GM21717 (cell line): ENCODE results near the gene ADGRA3.

Source experiments
- ATAC-seq: cut with Tn5 transposase; IDR thresholded peaks from one replicate; pipeline ENCODE4 v1.9.1; 2021; ENCODE audit warnings: mild to moderate bottlenecking, moderate library complexity; ENCODE audit not compliant: unreplicated experiment

ADGRA3 gene, protein sequence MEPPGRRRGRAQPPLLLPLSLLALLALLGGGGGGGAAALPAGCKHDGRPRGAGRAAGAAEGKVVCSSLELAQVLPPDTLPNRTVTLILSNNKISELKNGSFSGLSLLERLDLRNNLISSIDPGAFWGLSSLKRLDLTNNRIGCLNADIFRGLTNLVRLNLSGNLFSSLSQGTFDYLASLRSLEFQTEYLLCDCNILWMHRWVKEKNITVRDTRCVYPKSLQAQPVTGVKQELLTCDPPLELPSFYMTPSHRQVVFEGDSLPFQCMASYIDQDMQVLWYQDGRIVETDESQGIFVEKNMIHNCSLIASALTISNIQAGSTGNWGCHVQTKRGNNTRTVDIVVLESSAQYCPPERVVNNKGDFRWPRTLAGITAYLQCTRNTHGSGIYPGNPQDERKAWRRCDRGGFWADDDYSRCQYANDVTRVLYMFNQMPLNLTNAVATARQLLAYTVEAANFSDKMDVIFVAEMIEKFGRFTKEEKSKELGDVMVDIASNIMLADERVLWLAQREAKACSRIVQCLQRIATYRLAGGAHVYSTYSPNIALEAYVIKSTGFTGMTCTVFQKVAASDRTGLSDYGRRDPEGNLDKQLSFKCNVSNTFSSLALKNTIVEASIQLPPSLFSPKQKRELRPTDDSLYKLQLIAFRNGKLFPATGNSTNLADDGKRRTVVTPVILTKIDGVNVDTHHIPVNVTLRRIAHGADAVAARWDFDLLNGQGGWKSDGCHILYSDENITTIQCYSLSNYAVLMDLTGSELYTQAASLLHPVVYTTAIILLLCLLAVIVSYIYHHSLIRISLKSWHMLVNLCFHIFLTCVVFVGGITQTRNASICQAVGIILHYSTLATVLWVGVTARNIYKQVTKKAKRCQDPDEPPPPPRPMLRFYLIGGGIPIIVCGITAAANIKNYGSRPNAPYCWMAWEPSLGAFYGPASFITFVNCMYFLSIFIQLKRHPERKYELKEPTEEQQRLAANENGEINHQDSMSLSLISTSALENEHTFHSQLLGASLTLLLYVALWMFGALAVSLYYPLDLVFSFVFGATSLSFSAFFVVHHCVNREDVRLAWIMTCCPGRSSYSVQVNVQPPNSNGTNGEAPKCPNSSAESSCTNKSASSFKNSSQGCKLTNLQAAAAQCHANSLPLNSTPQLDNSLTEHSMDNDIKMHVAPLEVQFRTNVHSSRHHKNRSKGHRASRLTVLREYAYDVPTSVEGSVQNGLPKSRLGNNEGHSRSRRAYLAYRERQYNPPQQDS (N-terminal part only)

DNA sequence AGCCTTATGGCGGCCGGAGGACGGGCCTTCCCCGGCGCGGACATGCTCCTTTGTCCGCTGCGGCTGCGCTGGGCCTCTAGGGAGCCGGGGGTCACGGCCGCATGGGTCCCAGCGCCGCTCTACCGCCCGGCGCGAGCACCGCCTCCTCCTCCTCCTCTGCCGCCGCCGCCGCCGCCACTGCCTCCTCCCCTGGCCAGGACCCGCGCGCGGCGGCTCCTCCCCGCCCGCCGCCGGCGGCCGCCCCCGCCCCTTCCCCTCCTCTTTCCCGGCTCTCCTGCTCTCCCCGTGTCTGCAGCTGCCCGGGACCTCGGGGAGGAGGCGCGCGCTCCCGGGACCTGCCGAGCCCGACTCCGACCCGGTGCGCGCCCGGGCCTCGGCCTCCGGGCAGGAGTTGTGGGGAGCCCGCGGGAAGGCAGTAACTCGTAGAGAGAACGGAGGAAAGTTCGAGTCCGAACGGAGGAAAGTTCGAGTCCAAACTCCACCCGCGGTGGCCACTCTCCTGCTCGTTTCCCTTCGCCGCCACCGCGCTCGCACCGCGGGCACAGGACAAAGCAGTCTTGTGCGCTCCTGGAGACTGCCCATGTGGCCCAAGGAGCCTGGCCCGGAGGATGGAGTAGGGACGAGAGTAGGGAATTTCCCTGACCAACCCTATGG, at the start of gene ADGRA3:
Gene ADGRA3, minus strand, starts transcription at position 179 of the 654 bp plus-strand sequence. CDS start 282 bp downstream, outside the sequence.
- ATAC-seq = no peak

DNA sequence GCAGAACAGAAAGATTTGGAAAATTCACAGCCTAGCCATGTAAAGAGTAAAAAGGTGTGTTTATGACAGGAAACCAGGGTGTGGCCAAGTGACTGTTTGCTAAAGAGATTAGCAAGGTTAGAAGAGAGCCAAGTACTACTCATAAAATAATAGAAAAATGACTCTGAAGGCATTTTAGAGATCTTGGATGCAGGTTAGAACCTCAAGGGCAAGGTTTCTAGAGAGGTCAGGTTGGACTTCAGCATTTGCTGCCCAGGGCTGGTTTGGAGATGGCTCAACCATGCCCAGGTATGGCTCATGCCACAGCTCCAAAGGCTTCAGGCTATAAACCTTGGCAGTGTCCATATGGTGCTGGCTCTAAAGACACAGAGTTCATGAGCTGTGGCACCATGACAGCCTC, 40.6 kb upstream of the ADGRA3 start:
- no peak for ATAC-seq

DNA sequence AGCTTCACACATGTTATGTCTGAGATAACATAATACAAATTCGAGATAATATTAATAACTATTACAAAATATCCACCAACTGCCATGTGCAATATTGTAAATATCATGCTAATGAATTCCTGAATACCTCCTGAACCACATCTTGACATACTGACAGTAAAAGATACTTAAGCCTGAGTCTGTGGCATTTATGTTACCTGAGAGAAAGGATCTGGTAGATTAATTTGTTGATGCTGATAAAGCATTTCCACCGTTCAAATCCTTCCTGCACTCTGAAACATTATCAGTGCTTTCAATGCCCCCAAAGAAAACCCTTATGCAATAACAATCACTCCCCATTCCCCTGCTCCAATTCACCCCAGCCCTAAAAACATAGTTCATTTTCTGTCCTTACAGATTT, 38.8 kb upstream of the ADGRA3 start:
- ATAC-seq = no peak

DNA sequence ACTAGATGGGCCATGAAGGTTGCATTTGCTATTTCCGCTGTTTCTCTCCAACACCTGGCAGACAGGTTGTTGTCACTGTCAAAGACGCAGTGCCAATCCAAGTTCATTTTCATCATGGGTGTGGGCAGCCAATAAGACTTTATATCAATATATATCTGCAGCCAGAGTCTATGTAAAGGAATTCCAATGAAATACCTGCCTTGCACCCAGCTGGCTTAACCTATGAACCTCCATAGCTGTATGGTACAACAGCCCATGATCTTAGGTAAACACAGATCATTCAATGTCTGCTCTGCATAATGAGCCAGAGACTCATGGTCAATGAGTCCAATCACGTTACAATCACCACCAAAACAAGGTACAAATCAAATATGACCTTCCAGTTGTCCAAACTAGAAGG, 37.7 kb upstream of the ADGRA3 start:
- no peak for ATAC-seq

DNA sequence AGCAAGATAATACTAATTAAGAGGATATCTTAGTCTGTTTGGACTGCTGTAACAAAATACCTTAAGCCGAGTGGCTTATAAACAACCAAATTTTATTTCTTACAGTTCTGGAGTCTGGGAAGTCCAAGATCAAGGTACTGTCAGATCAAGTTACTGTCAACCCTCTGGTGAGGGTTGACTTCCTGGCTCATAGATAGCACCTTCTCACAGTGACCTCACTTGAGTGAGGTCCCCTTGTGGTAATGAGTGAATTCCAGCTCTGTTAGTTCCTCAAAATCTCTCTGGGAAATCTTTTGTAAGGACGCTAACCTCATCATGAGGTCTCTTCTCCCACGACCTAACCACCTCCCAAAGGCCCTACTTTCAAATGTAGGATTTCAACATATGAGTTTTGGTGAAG, 36.9 kb upstream of the ADGRA3 start:
- no peak for ATAC-seq

DNA sequence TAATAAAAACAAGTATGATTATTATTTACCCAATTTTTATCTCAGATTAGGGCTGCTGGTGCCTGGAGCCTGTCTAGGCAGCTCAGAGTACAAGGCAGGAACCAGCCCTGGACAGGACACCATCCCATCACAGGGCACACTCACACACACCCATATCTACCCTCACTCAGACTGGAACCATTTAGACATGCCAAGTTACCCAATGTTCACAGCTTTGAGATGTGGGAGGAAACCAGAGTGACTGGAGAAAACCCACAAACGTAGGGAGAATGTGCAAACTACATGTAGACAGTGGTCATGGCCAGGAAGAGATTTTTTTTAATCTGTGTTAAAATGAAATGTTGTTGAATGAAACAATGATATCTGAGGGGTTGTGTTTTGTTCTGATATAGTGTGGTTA, 35.7 kb upstream of the ADGRA3 start:
- ATAC-seq = no peak

DNA sequence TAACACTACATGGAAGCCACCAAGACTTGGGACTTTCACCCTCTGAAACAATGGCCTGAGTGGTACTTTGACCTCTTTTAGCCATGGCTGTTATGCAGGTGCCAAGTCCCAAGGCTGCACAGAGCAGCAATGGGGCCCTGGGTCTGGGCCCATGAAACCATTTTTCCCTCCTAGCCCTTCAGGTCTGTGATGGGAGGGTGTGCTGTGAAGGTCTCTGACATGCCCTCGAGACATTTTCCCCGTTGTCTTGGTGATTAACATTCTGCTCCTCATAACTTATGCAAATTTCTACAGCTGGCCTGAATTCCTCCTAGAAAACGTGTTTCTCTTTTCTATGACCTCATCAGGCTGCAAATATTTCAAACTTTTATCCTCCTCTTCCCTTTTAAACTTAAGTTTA, 30.4 kb upstream of the ADGRA3 start:
- no peak for ATAC-seq

DNA sequence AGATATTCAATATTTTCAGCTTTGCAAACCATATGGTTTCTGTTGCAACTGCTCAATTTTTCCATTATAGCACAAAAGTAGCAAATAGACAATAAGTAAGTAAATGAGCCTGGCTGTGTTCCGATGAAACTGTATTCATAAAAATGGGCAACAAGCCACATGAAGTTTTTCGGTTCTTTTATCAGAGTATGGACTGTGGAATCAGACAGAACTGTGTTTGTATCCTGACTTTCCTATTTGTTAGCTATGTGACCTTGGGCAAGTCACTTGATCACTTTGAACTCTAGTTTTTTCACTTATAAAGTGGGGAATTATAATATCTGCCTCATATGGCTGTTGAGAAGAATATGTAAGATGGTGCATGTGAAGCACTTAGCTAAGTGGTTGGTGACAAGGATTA, 23.4 kb upstream of the ADGRA3 start:
- ATAC-seq = no peak

DNA sequence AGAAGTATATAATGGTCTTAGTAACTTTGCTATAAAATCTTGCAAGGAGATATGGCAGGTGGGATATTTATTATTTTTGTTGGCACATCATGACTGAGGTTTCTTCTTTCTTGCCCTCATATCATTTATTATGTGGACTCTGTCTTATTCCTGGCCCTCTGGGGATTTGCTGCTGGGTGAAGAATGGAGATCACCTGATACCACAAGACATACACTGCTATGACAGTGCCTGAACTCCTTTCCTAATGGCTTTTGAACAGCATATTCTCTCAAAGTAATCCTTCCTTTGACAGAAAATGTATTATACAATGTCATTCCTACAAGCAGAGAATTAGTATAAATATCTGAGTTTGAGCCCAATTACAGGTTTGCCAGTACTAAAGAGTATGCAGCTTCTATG, 22.0 kb upstream of the ADGRA3 start:
- ATAC-seq = no peak

DNA sequence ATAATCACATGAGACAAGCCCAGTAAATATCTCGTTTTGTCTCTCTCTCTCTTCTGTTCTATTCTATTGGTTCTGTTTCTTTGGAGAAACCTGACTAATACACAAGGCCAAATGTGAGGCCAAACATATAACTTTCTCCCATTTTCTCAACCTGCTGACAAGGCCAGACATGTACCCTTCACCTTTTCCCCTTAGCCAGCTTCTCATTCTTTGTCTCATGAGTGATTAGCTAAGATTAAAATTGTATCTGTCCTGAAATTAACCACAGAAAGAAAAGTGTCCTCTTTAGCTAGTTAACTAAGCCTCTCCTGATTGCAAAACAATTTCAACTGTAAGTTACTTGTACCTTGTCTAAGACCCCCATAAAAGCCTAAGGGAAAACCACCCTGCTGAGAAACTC, 18.5 kb upstream of the ADGRA3 start:
- no peak for ATAC-seq

DNA sequence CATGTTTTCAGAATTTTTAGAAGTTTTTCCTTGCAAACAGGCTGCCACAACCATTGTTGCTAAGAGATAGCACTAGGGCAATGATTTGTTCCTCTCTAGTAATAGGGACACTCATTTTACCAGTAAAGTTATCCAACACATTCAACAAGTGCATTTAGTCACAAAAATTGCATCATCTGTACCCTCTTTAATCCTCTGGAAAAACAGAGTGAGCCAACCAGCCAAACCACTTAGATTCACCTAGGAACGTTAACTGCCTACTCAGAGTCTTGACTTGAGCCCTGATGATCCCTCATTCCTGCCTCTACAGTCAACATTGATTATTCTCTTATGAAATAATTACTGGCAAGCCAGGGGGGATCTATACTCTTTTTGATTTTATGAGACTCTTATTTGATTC, 17.0 kb upstream of the ADGRA3 start:
- no peak for ATAC-seq

DNA sequence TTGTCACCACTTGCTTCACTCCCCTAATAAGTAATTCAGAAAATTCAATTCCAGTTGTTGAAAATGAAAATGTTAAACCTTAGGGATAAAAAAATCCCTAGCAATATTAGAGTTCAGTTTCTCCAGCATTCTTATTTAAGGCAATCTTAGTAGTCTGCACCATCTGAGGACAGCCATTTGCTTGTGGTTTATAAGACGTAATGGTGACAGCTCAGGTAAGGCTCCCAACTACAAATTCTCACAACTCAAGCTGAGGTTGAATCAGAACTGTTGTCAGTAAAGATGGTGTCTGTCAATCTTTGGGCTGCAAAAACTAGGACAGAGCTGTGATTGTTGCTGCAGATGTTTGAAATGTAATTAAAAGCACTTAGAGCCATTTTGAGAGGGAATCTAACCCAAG, 16.3 kb upstream of the ADGRA3 start:
- no peak for ATAC-seq

DNA sequence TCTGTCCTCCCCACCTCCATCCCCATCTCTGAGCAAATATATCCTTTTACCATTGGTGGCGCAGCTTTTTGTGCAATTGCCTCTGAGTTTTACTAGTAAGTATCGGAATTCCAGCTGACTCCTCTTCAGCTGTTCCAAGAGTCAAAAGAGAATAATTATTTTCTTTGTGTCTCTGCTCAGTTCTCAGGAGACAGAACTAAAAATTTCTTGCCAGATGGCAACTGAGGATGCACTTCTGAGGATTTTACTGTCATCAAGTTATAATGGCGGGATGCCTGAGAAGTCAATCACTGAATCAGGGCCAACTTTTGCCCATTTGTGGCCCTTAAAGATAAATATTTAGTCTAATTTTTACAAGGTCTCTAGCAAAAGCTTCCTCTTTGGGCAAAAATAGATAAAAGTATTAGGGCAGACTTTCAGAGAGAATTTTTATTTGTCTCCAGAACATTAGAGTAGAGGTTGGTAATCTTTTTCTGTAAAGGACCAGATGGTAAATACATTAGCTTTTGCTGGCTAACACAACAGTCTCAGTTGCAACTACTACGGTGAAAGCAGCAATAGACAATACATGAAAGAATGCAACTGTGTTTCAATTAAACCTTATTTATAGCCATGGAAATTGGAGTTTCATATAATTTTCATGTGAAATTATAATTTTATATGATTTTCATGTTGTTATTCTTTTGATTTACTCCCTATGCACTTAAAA, 15.6 kb upstream of the ADGRA3 start:
- ATAC-seq = no peak

DNA sequence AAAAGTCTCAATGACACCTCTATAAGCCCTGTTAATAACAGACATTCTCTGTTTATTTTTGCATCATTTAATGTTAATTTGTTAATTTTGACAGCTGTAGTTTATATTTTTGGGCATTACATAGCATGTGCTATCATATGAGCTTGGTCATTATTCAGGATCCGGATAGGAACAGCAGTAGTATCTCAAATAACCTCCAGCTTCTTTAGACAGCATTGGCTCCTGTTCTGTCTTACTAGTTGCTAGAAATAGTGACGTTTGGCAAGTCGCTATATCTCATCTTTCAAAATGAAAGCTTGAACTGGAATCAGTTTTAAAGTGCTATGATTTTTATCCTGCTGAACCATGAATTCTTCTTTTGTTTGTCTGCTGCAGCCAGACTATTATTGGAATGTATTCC, 9.0 kb upstream of the ADGRA3 start:
- no peak for ATAC-seq

DNA sequence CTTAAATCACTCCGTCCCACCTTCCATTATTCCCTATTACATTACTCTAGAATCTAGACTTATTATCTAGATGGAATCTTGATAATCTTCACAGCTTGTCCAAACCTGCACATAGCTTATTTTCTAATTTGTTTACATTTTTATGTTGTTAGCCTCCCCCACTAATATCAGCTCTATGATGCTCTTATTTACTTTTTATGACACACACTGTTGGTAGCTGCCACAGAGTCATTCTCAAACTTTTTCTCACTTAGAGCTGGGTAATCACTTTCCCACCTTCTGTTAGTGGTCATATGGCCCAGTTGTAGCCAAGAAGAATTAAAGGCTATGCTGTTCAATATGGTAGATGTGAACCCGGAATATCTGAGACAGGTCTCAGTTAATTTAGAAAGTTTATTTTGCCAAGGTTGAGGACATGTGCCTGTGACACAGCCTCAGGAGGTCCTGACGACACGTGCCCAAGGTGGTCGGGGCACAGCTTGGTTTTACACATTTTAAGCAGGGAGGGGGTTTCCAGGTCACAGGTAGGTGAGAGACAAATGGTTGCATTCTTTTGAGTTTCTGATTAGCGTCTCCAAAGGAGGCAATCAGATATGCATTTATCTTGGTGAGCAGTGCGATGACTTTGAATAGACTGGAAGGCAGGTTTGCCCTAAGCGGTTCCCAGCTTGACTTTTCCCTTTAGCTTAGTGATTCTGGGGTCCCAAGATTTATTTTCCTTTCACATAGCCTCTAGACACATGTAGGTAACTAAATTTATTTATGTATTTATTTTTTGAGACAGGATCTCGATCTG, 7.0 kb upstream of the ADGRA3 start:
- no peak for ATAC-seq

DNA sequence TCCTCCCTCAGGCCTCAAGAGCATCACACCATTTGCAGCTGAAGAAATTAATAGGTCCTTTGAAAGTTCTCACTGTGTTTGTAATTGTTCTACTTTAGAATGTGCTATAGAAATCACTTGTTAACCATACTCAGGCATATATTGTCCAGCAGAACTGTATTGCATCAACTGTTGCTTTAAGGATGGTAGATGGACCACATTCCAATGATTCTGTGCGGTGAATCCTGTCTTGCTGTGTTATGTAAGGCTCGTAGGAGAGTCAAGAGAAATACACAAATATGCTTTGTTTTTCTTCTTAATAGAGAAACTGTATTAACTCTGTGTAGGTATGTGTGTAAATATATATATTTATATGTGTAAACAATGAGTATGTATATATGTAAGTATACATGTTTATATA, 6.3 kb upstream of the ADGRA3 start:
- ATAC-seq = no peak

DNA sequence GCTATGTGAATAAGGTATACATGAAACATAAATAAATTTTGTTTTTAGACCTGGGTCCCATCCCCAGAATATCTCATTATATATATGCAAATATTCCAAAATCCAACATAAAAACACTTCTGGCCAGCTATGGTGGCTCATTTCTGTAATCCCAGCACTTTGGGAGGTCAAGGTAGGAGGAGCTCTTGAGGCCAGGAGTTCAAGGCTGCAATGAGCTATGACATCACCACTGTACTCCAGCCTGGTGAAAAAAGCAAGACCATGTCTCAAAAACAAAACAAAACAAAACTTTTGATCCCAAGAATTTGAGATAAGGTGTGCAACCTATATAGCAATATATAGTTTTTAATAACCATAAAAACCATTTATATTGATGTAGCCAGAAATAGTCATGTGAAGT, 5.4 kb upstream of the ADGRA3 start:
- ATAC-seq = no peak

DNA sequence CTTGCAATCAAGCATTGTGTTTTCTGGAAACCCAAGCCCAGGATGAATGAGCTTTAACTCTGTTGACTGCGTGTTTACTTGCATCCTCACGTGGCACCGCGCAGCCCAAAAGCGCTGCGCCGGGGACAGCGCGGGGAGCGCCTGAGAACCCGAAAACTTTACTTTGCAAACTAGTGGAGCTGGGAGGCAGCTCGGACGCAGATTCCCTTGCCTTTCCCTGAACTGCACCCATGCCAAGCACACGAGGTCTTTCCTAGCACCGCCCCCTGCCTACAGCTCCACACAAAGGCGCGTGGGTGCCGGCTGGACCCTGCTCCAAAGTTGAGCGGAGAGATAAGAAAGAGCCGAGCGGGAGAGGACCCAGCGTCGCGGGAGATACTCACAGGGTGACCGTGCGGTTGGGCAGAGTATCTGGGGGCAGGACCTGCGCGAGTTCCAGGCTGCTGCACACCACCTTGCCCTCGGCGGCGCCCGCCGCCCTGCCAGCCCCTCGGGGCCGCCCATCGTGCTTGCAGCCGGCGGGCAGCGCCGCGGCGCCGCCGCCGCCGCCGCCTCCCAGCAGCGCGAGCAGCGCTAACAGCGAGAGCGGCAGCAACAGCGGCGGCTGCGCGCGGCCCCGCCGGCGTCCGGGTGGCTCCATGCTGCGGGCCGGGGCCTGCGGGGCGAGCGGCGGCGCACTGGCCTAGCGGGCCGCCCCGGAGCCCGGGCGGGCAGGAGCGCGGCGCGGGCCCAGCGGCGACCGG, 550 bp downstream of the ADGRA3 start:
- ATAC-seq = no peak

DNA sequence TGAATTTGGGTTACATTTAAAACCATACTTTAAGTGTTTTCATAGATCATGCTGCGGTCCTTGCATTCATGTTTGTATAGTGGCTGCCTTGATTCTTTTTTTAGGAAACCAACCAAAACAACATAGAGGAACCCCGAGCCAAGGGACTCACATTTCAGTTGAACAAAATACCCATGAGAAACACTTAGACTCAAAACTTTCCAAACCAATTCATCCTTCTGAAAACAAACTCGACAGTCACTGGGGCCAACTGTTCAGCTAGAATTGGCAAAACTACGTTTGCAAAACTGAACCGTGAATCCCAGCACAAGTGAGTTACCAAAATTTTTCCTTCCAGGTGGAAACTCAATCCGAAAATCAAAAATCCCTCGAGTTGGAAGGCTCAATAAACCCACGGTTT, 1.4 kb downstream of the ADGRA3 start:
- no peak for ATAC-seq
